Activated naive CD4-positive, alpha-beta T cell (primary cell): ENCODE results near the gene APBB1IP.
"Not testable (repeated sequence)": the region's sequence is repeated elsewhere in the genome, so short reads cannot be mapped to it uniquely, and the experiment has no call there.

Source experiments
- DNase-seq, 4 experiments: peaks; one replicate each; lab custom pipeline; 2025; lab: John Stamatoyannopoulos, UW

Gene APBB1IP

GRCh38 chr10:26441491-26442214, 3.5 kb downstream of the APBB1IP start:
- DNase-seq = no peak

- no peak for DNase-seq
These were observed 7.4 kb downstream of the APBB1IP start for GRCh38 chr10:26445411-26446031.

- DNase-seq = no peak
These were observed 8.1 kb downstream of the APBB1IP start for GRCh38 chr10:26446258-26446657.

- DNase-seq = no peak
These were observed 10.2 kb downstream of the APBB1IP start for GRCh38 chr10:26448292-26448691.

- peak in 2 of 4 experiments; percentile 15 to 33 for DNase-seq
These were observed 10.7 kb downstream of the APBB1IP start for GRCh38 chr10:26448706-26449435.

- DNase-seq = no peak
These were observed 11.6 kb downstream of the APBB1IP start for GRCh38 chr10:26449726-26450125.

GRCh38 chr10:26451903-26452302, 13.8 kb downstream of the APBB1IP start:
- DNase-seq = no peak

- no peak for DNase-seq
These were observed 15.7 kb downstream of the APBB1IP start for GRCh38 chr10:26453850-26454249.

GRCh38 chr10:26454891-26455290, 16.8 kb downstream of the APBB1IP start:
- no peak for DNase-seq

GRCh38 chr10:26455567-26456315, 17.6 kb downstream of the APBB1IP start:
- no peak for DNase-seq

GRCh38 chr10:26457088-26457487, 18.9 kb downstream of the APBB1IP start:
- no peak for DNase-seq

- DNase-seq = no peak
These were observed 22.6 kb downstream of the APBB1IP start for GRCh38 chr10:26460736-26461135.

- DNase-seq = no peak
These were observed 25.8 kb downstream of the APBB1IP start for GRCh38 chr10:26463986-26464385.

- no peak for DNase-seq
These were observed 26.6 kb downstream of the APBB1IP start for GRCh38 chr10:26464632-26465280.

GRCh38 chr10:26466531-26466930, 28.4 kb downstream of the APBB1IP start:
- DNase-seq = not testable (repeated sequence)

GRCh38 chr10:26467639-26468038, 29.5 kb downstream of the APBB1IP start:
- no peak for DNase-seq

- DNase-seq = no peak
These were observed 30.1 kb downstream of the APBB1IP start for GRCh38 chr10:26468291-26468690.

- peak in 2 of 4 experiments; percentile 17 to 26 for DNase-seq
These were observed 30.6 kb downstream of the APBB1IP start for GRCh38 chr10:26468700-26469099.

- no peak for DNase-seq
These were observed 34.3 kb downstream of the APBB1IP start for GRCh38 chr10:26472492-26472778.

GRCh38 chr10:26474026-26474425, 35.9 kb downstream of the APBB1IP start:
- DNase-seq = no peak

- DNase-seq = not testable (repeated sequence)
These were observed 36.7 kb downstream of the APBB1IP start for GRCh38 chr10:26474845-26475244.

GRCh38 chr10:26475386-26475785, 37.2 kb downstream of the APBB1IP start:
- DNase-seq = no peak
